HG03064 (cell line): ENCODE measurements around the gene ADCY1.
"Not testable (repeated sequence)": the region's sequence is repeated elsewhere in the genome, so short reads cannot be mapped to it uniquely, and the experiment has no call there.

Experiments used
- ATAC-seq: cut with Tn5 transposase; IDR thresholded peaks from one replicate; pipeline ENCODE4 v1.9.1; 2021; ENCODE audit warnings: low read depth; ENCODE audit not compliant: unreplicated experiment

The ADCY1 gene

DNA sequence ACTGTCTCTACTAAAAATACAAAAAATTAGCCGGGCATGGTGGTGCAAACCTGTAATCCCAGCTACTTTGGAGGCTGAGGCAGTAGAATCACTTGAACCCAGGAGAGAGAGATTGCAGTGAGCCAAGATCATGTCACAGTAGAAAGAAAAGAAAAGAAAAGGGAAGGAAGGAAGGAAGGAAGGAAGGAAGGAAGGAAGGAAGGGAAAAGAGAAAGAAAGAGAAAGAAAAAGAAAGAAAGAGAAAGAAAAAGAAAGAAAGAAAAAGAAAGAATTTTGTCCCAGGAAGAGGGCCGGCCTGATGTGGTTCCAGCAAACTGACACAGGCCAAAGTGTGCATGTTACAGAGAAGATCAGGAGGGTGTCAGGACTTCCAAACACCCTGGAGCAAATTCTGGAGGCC lies 151.1 kb downstream of the ADCY1 start:
- not testable (repeated sequence) for ATAC-seq

GRCh38 chr7:45726883-45727282 lies 152.7 kb downstream of the ADCY1 start:
- no peak for ATAC-seq

- not testable (repeated sequence) for ATAC-seq
These were observed 157.7 kb downstream of the ADCY1 start for GRCh38 chr7:45731692-45732443.

GRCh38 chr7:45738920-45739319 lies 164.8 kb downstream of the ADCY1 start:
- not testable (repeated sequence) for ATAC-seq

GRCh38 chr7:45740573-45740972 lies 166.4 kb downstream of the ADCY1 start:
- ATAC-seq = not testable (repeated sequence)

DNA sequence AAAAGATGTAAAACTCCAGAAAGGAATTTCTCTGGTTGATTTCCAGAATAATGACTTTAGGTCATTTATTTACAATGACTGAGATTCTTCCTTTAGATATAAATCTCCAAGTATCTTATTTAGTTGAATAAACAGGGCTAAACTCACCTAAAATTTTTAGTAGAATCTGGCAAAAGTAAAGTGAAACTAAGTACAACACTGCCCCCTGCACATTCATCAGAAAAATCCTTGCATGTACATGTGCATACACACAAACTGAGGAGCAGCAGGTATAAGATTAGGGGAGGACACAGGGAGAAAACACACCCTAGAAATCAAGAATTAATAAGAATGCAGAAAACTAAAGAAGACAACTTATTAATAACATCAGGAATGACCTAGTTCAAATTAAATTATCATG lies 174.8 kb downstream of the ADCY1 start:
- not testable (repeated sequence) for ATAC-seq

GRCh38 chr7:45751352-45751751 lies 177.2 kb downstream of the ADCY1 start:
- ATAC-seq = not testable (repeated sequence)

DNA sequence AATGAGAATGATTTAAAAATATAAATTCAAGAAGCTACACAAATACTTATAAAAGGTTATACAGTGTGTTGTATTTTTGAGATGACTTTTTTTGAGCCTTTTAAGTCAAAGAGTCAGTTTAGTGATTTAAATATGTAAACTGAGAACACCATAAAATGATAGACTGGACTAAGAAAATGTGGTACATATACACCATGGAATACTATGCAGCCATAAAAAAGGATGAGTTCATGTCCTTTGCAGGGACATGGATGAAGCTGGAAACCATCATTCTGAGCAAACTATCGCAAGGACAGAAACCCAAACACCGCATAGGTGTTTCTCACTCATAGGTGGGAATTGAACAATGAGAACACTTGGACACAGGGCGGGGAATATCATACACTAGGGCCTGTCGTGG lies 182.2 kb downstream of the ADCY1 start:
- not testable (repeated sequence) for ATAC-seq

GRCh38 chr7:45756757-45757156 lies 182.6 kb downstream of the ADCY1 start:
- not testable (repeated sequence) for ATAC-seq

DNA sequence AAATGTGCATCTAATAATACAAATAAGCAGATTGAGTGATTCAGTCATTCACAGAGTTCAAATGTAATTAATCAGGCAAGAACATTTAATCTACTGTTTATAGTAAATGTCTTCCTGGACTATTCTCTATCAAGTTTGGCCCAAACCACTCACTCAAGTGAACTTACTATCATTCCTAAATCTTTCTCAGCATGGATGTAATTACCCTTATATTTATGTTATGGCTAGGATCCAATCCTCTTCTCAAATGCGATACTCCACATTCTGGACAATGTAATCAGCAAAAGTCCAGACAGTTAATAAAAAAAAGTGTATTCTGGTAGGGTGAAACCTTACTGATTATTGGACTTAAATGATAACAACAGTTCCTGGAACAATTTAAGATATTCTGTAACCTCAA lies 185.3 kb downstream of the ADCY1 start:
- not testable (repeated sequence) for ATAC-seq

GRCh38 chr7:45761545-45762205 lies 187.5 kb downstream of the ADCY1 start:
- ATAC-seq = not testable (repeated sequence)

GRCh38 chr7:45762225-45762994 lies 188.2 kb downstream of the ADCY1 start:
- ATAC-seq = not testable (repeated sequence)

DNA sequence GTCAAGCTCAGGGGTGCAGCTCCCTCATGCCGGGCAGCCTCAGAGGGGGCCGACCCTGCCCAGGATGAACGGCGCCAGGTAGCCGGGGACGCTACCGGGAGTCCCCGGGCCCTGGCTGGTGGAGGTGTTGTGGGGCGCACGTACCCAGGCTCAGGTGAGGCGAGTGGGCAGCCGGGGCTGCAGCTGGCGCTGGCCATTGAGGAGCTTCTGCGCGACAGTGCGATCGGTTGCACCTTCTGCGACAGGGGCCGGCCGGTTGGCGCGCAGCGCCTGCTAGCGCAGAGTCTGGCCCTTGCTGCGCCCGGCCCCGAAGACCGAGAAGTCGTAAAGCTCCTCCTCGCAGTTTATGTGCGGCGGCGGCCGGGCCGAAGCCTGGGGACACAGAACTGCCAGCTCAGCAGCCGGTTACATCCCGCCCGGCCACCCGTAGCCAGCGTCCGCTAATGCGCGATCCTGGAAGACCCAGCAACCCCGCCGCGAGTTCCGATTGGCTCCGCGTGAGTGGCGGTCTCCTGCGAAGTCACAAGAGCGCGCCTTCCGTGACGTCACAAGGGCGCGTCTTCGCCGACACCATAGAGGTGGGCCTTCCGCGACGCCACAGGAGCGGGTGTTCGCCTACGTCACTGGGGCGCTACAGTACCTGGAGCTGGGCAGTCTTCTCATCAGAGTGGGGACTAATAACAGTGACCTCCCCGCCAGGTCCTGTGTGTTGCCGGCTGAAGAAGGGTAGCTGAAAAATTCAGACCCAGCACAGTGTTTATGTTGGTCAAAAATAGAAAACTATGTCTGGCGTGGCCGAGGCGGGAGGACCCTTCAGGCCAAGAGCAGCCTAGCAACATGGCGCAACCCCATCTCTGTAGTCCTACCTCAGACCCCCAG lies 194.6 kb downstream of the ADCY1 start:
- peak; percentile 100 for ATAC-seq

- ATAC-seq = not testable (repeated sequence)
These were observed 195.5 kb downstream of the ADCY1 start for GRCh38 chr7:45769626-45770025.
